Lung (tissue), 12 donors: ENCODE data around the gene AUTS2. TPM values are rescaled to one million over a fixed set of nuclear protein-coding genes. Genes with fewer than 3 reads are reported as not detected.
A peak's percentile ranks its signal among the peaks of the same experiment; 100 is the strongest.

Source experiments
- ATAC-seq: fragments of 200-7000 bp; cut with Tn5 transposase; one replicate; pipeline ENCODE4 v1.9.1; 2020; ENCODE audit warnings: moderate number of reproducible peaks; ENCODE audit not compliant: insufficient read depth, low FRiP score
- DNase-seq, 3 donors: peaks; one replicate each; pipeline ENCODE4 v3.0.0-alpha.2; 2013 to 2017
- H3K27ac ChIP-seq, 2 donors: one replicate each; pipeline ENCODE4 v1.5.1; 2013; ENCODE audit warnings: mild to moderate bottlenecking in 2 of 2, moderate library complexity in 2 of 2, control low read depth in 1 of 2, inconsistent platforms in 1 of 2, low read depth in 1 of 2, low read length in 1 of 2
- H3K27me3 ChIP-seq, 3 donors: one replicate each; pipeline ENCODE4 v1.5.1; 2013; ENCODE audit warnings: low read length in 2 of 3; ENCODE audit not compliant: control insufficient read depth in 3 of 3, insufficient read depth in 3 of 3
- H3K36me3 ChIP-seq, 4 donors: one replicate each; pipeline ENCODE4 v1.5.1; 2013; ENCODE audit warnings: low read length in 4 of 4, mild to moderate bottlenecking in 1 of 4, moderate library complexity in 1 of 4; ENCODE audit not compliant: control insufficient read depth in 4 of 4, insufficient read depth in 4 of 4
- H3K4me1 ChIP-seq, 5 donors: one replicate each; pipeline ENCODE4 v1.5.1; 2013; ENCODE audit warnings: low read length in 5 of 5, mild to moderate bottlenecking in 2 of 5, moderate library complexity in 1 of 5; ENCODE audit not compliant: control insufficient read depth in 5 of 5, insufficient read depth in 5 of 5
- H3K4me3 ChIP-seq: one replicate; pipeline ENCODE4 v1.5.1; 2013; ENCODE audit warnings: mild to moderate bottlenecking, control low read depth, moderate library complexity
- H3K9ac ChIP-seq, 2 donors: one replicate each; pipeline ENCODE4 v1.5.1; 2013; ENCODE audit warnings: low read length in 2 of 2, control low read depth in 1 of 2; ENCODE audit not compliant: insufficient read depth in 1 of 2
- H3K9me3 ChIP-seq, 4 donors: one replicate each; pipeline ENCODE4 v1.5.1; 2013; ENCODE audit warnings: low read length in 3 of 4, mild to moderate bottlenecking in 1 of 4, moderate library complexity in 1 of 4; ENCODE audit not compliant: control insufficient read depth in 4 of 4, insufficient read depth in 3 of 4
- CTCF ChIP-seq: IDR thresholded peaks from 2 replicates; pipeline ENCODE4 v1.5.1; 2012; ENCODE audit warnings: mild to moderate bottlenecking; ENCODE audit errors: control extremely low read depth, extremely low read depth
- WGBS, 2 donors: extraction: QIAGEN DNeasy Blood & Tissue Kit; methylation state at CpG; one replicate each; pipeline ENCODE4 v1.1.7; 2013; 5-methylcytosine and 5-hydroxymethylcytosine counted together
- polyA plus RNA-seq, 2 donors: library from polyadenylated mRNA; stranded (reverse); fragments of 200-250 nt; gene quantifications; one replicate each; pipeline ENCODE4 v1.2.1, GENCODE V29; 2013
- total RNA-seq, 2 donors: library from RNA; depleted of rRNA in 1 of 2; stranded (reverse); fragments of >200 nt in 1 of 2; gene quantifications; one replicate each; pipeline ENCODE4 v1.2.1, GENCODE V29; 2014 to 2021
- donor health status: control.
- donor health status: control.
- donor health status: Bipolar disorder and iron deficiency.
- donor health status: healthy.
- donor health status: DM: yes; HTN: yes; CAD: no.

The AUTS2 gene
- total and polyA plus RNA-seq, 4 donors: 11.8 to 115 (median 40.6) TPM

- Histone ChIP-seq H3K4me3 (no peak overlapping the region), H3K9me3 (no peaks in the 10 kb centered on the region), H3K27me3 (no peaks in the 10 kb centered on the region), H3K27ac (no peak overlapping the region), H3K4me1 (peaks cover 8 to 35% (median 9%) of the 10 kb centered on the region in 5 donors), H3K9ac (no peak overlapping the region), H3K36me3 (no peaks in the 10 kb centered on the region)
- ATAC-seq (no peak), DNase-seq (no peak)
- TF ChIP-seq CTCF: no peak
Observed at GRCh38 chr7:69813637-69814240, 215.5 kb downstream of the AUTS2 start.

- DNase-seq (peak in 2 of 3 donors; percentile 30 to 51), ATAC-seq (no peak)
- peaks cover 10 to 40% (median 14%) of the 10 kb centered on the region in 5 donors for H3K4me1 ChIP-seq
- no peaks in the 10 kb centered on the region for H3K36me3 ChIP-seq
- TF ChIP-seq CTCF: no peak
- H3K4me3 ChIP-seq: no peak overlapping the region
- H3K9ac ChIP-seq: no peak overlapping the region
- 68 to 74% methylated on average over 14 of the region's 14 CpGs for WGBS, 2 donors
- no peaks in the 10 kb centered on the region for H3K9me3 ChIP-seq
- no peak overlapping the region for H3K27ac ChIP-seq
- H3K27me3 ChIP-seq: no peaks in the 10 kb centered on the region
Observed at GRCh38 chr7:69814421-69814962, 216.2 kb downstream of the AUTS2 start.

GRCh38 chr7:69816501-69816900, 218.2 kb downstream of the AUTS2 start:
- Histone ChIP-seq H3K36me3 (no peaks in the 10 kb centered on the region), H3K4me1 (peaks cover 11 to 40% (median 14%) of the 10 kb centered on the region in 5 donors), H3K9me3 (no peaks in the 10 kb centered on the region), H3K27ac (no peak overlapping the region), H3K9ac (no peak overlapping the region), H3K27me3 (no peaks in the 10 kb centered on the region), H3K4me3 (no peak overlapping the region)
- TF ChIP-seq CTCF: no peak
- ATAC-seq (no peak), DNase-seq (no peak)
- WGBS, 2 donors: 96 to 97% methylated on average over 3 of the region's 3 CpGs
